ENCODE data around the gene TNFRSF19.

GRCh38 chr13:23600534-23600933 is 30.3 kb downstream of the TNFRSF19 start:
- no peak for TF ChIP-seq CTCF (conservative IDR thresholded peaks at IDR 0.05; ENCODE audit: low read depth, low read length)
- no peak for TF ChIP-seq MXI1 (IDR thresholded peaks at IDR 0.05; ENCODE audit: borderline replicate concordance, low read depth, low read length)
- no peak for TF ChIP-seq POLR2A (IDR thresholded peaks at IDR 0.05; ENCODE audit: low read depth, low read length)
- TF ChIP-seq USF2 (IDR thresholded peaks at IDR 0.05; ENCODE audit: low read depth, low read length), result no peak
- TF ChIP-seq ELK1 (IDR thresholded peaks at IDR 0.05; ENCODE audit: borderline replicate concordance, low read depth, low read length), result no peak
- no peak for TF ChIP-seq RAD21 (IDR thresholded peaks at IDR 0.05; ENCODE audit: low read length)
- TF ChIP-seq MAZ (IDR thresholded peaks at IDR 0.05; ENCODE audit: borderline replicate concordance, low read depth, low read length), result no peak
- TF ChIP-seq FOS (IDR thresholded peaks at IDR 0.05; ENCODE audit: low read depth, low read length), result no peak
- no peak for TF ChIP-seq RCOR1 (IDR thresholded peaks at IDR 0.05; ENCODE audit: insufficient replicate concordance, low read length)
- no peak for TF ChIP-seq RFX5 (IDR thresholded peaks at IDR 0.05; ENCODE audit: low read depth, low read length)
- TF ChIP-seq SMC3 (IDR thresholded peaks at IDR 0.05; ENCODE audit: low read depth, low read length), result no peak
- no peak for TF ChIP-seq CEBPB (IDR thresholded peaks at IDR 0.05; ENCODE audit: low read depth, low read length)
- no peak for TF ChIP-seq BHLHE40 (IDR thresholded peaks at IDR 0.05; ENCODE audit: low read depth, low read length)
- no peak for TF ChIP-seq MAFK (IDR thresholded peaks at IDR 0.05; ENCODE audit: low read depth, low read length)

Data from IMR-90 (cell line).